Left cardiac atrium (tissue), 4 donors: ENCODE data around the gene RNASET2. TPM values are rescaled to one million over a fixed set of nuclear protein-coding genes. Genes with fewer than 3 reads are reported as not detected.
A peak's percentile ranks its signal among the peaks of the same experiment; 100 is the strongest.
"Not testable (repeated sequence)": the region's sequence is repeated elsewhere in the genome, so short reads cannot be mapped to it uniquely, and the experiment has no call there.

Source experiments
- ATAC-seq, 2 donors: fragments of 200-7000 bp; cut with Tn5 transposase; one replicate each; pipeline ENCODE4 v1.9.1; 2020; ENCODE audit warnings: mild to moderate bottlenecking in 2 of 2, moderate library complexity in 2 of 2
- DNase-seq: peaks from one replicate; pipeline ENCODE4 v3.0.0-alpha.2; 2020
- intact Hi-C, 2 donors: fragments of 100-400 bp; cut with DNase I; formaldehyde crosslinking; loops; one replicate each; pipeline versions ENCODE4 v1.14.1 to v1.15.1; 2022 to 2023
- total RNA-seq, 2 donors: library from RNA; stranded (reverse); fragmentation: NEBNext Ultra II Directional; extraction: Animal tissue kit (Norgen Biotek cat#: 25700); gene quantifications; one replicate each; pipeline ENCODE4 v1.2.1, GENCODE V29; 2021
- donor health status: DM: no; HTN: yes; CAD: no.
- donor health status: DM: no; HTN: yes; CAD: no; lungs with severe emphysema.
- donor health status: DM: yes; HTN: yes; CAD: no.
- donor health status: Dilated cardiomyopathy.

The RNASET2 gene
- total RNA-seq, 2 donors from 2014 or later: 18.3 to 27.9 TPM

DNA sequence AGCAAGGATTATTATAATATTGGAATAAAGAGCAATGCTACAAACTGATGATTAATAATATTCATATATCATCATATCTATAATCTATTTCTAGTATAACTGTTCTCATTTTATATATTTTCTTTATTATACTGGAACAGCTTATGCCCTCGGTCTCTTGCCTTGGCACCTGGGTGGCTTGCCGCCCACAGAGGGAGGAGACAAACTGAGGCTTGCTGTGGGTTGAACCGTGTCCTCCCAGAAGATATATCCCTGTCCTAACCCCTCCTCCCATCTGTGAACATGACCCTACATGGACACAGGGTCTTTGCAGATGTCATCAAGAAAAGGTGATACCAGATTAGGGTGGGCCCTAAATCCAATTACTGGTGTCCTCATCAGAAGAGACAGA lies 4.7 kb downstream of the RNASET2 start:
- no peak for DNase-seq
- no peak for ATAC-seq
- intact Hi-C loops: loop anchor here in 1 of 2 donors (2.0 kb wide), 1 partner anchor 165 kb away; no protein-coding TSS in a partner anchor

DNA sequence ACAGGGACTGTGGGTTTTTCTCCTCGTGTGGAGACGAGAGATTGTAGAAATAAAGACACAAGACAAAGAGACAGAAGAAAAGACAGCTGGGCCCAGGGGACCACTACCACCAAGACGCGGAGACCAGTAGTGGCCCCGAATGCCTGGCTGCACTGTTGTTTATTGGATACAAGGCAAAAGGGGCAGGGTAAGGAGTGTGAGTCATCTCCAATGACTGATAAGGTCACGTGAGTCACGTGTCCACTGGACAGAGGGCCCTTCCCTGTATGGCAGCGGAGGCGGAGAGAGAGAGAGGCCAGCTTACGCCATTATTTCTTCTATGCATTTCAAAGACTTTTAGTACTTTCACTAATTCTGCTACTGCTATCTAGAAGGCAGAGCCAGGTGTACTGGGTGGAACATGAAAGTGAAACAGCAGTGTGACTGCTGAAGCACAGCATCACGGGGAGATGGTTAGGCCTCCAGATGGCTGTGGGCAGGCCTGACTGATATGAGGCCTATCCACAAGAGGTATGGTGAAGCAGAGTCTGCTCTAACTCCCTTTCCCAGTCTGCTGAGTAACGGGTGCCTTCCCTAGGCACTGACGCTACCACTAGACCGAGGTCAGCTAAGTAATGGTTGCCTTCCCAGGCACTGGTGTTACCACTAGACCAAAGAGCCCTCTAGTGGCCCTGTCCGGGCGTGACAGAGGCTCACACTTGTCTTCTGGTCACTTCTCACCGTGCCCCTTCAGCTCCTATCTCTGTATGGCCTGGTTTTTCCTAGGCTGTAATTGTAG lies 5.3 kb downstream of the RNASET2 start:
- peak; percentile 42 to 48 for ATAC-seq
- DNase-seq: peak; percentile 70
- intact Hi-C loops: loop anchor here in 1 of 2 donors (2.0 kb wide), 1 partner anchor 164 kb away; no protein-coding TSS in a partner anchor

DNA sequence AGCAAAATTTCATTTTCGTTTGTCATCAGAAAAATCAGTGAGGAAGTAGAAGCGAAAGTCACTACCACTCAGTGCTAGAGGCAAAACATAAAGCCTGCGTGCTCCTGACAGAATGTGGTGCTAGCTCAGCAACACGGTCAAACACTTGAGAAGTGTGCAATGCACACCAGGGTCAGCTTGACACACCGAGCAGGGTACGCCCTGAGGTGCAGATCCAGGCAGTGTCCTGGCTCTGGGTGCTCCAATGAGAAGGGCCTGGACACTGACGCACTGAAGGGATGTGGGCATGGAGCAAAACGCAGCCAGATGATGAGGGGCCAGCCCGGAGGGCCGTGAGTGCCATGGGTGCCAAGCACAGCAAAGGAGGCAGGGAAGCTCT lies 5.9 kb downstream of the RNASET2 start:
- intact Hi-C loops: loop anchor here in 1 of 2 donors (2.0 kb wide), 1 partner anchor 164 kb away; no protein-coding TSS in a partner anchor
- DNase-seq (no peak), ATAC-seq (peak; percentile 18 to 57)

DNA sequence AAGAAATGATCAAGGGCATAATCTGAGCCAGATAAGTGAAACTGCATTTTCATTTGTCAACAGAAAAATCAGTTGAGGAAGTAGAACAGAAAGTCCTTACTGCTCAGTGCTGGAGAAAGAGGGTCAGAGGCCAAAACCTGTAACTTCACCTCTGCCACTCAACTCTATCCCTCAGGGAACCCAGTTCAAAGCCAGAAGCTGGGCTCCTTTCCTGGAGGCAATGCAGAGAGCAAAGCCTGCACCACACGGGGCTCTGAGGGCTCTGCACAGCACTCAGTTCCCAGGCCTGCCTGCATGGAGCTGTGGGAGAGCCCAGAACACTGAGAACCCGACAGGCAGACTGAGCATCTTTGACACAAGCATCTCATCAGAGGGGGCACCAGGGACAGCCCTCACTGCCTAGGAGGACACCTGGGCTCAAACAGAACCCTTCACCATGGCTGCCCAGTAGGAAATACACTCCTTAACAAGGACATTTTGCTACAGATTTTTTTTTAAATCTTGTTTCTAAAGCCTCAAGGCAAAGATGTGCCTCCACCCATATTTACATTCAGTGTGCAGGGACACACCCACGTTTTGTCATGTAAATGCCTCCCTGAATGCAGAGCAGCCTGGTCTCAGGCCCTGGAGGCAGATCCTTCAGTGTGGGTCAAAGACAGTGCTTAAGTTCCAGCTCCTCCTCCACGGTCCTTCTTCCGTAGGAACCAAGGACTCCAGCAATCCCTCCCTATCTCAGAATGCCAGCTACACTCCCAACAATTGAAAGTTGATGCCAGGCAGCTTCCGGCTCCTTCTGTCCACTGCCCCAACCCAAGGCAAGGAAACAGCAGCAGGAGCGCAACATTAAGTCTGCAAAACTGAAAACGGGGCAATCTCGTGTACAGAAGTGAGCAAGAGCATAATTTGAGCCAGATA lies 6.6 kb downstream of the RNASET2 start:
- intact Hi-C loops: loop anchor here (2.0 to 10.0 kb wide), 2 partner anchors 163 to 175 kb away; no protein-coding TSS in a partner anchor
- peak in 1 of 2 donors; percentile 21 for ATAC-seq
- no peak for DNase-seq

DNA sequence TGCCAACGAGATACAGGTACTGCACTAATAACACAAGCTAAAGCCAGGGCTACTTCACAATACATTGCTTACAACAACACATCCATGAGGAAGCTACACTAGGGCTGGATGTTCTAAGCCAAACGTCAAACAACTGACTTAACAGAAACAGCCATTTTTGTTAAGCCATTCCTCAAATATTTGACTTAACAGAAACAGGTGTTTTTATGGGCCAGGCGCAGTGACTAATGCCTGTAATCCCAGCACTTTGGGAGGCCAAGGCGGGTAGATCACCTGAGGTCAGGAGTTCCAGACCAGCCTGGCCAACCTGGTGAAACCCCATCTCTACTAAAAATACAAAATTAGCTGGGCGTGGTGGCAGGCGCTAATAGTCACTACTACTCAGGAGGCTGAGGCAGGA lies 7.6 kb downstream of the RNASET2 start:
- intact Hi-C loops: loop anchor here in 1 of 2 donors (10.0 kb wide), 1 partner anchor 174 kb away; no protein-coding TSS in a partner anchor
- DNase-seq, ATAC-seq: not testable (repeated sequence)

DNA sequence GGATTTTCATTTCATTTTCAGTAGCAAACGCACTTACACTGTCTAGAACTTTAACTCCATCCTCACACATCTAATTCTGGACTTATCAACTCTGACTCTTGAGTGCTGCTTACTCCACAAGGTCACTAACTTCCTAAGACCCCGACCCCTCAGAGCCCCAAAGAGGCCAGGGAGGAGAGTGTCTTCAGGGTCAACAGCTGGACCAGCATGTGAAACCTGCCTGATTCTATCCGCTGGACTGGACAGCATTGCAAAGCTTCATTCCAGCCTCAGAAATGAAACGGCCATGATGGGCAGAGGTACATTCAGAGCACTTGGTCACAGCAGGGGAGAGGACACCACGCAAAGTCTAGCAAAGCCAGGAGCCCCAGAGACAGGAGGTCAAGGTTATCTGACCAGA lies 9.1 kb downstream of the RNASET2 start:
- ATAC-seq (no peak), DNase-seq (no peak)
- intact Hi-C loops: loop anchor here in 1 of 2 donors (10.0 kb wide), 1 partner anchor 172 kb away; no protein-coding TSS in a partner anchor

DNA sequence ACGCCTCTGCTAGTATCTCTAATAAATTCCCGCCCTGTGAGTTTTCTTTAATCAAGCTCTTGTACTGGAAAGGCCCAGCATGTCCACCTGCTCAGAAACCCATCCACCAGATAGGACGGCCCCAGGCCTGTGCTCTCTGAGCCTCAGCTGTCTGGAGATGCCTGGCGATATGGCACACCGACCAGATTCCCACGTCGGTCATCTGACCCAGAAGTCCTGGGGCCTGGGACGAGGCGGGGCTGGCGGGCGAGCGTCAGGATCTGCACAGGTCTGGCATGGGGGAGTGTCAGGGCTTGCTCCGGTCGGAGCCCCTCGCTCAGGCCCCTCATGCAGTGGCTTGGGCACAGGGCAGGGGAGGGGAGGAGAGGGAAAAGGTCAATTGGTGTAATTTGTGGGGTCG lies 10.2 kb downstream of the RNASET2 start:
- no peak for ATAC-seq
- intact Hi-C loops: loop anchor here in 1 of 2 donors (10.0 kb wide), 1 partner anchor 171 kb away; no protein-coding TSS in a partner anchor
- no peak for DNase-seq

DNA sequence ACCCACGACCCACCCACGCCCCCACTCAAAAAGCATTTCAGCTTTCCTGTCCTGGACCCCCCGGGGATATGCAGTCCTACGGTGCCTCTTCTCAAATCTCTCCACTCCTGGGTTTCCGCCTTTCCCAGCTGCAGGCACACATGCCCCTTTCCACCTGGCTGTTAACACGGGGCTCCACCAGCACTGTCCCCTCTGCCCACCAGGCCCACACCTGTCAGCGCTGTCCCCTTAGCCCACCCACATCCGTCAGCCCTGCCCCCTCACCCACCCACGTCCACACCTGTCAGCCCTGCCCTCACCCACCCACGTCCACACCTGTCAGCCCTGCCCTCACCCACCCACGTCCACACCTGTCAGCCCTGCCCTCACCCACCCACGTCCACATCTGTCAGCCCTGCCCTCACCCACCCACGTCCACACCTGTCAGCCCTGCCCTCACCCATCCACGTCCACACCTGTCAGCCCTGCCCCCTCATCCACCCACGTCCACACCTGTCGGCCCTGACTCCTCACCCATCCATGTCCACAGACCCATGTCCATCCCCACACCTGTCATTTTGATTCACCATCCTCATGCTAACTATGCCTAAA lies 11.6 kb downstream of the RNASET2 start:
- DNase-seq (no peak), ATAC-seq (no peak)
- intact Hi-C loops: loop anchor here in 1 of 2 donors (10.0 kb wide), 1 partner anchor 170 kb away; no protein-coding TSS in a partner anchor

DNA sequence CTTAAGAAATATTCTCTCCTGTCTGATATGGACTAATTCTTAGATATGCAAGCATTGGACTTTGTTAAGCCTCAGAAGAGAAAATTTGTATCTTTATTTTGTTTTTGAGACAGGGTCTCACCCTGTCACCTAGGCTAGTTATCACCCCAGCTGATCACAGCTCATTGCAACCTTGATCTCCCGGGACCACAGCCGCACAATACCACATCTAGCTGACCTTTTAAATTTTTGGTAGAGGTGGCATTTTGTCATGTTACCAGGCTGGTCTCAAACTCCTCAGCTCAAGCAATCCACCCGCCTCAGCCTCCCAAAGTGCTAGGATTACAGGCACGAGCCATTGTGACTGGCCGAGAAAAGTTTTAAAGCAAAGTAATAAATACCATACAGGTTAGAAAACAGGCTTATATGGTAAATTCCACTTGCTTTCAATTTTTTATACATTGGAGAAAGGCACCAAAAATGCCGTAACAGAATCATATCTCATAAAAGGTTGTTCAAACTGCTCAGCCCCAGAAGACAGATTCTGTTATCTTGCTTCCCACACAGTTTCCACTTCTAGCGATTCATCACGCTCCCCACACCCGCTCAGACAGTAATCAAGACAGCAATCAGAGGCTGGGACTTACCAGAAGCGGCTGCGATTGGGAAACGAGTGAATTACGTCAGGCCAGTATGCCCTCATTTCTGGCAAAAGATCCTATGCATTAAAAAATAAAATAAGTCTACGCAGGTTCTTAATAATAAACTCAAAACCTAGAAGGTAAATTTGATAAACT lies 13.8 kb downstream of the RNASET2 start:
- peak; percentile 72 to 88 for ATAC-seq
- intact Hi-C loops: loop anchor here in 1 of 2 donors (10.0 kb wide), 1 partner anchor 168 kb away; no protein-coding TSS in a partner anchor
- DNase-seq: peak; percentile 47

DNA sequence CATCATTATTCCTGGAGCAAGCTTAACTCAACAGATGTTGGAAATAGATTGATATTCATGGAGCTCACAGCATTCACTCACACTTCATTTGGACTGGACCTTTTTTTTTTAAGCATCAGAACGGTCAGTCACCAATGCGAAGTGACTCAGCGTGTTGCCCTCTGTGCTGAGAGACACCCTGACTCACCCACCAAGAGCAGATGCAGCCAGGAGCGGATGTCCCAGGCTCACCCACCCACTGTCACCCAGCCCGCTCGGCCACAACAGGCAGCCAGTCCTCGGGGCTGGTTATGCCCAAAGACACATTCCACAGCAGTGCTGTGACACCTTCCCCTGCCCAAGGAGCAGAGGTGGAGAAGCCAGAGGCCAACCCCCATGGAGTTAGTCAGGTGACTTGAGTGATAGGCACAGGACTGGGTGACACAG lies 15.7 kb downstream of the RNASET2 start:
- intact Hi-C loops: loop anchor here in 1 of 2 donors (10.0 kb wide), 1 partner anchor 166 kb away; no protein-coding TSS in a partner anchor
- ATAC-seq: peak in 1 of 2 donors; percentile 66
- DNase-seq: no peak

DNA sequence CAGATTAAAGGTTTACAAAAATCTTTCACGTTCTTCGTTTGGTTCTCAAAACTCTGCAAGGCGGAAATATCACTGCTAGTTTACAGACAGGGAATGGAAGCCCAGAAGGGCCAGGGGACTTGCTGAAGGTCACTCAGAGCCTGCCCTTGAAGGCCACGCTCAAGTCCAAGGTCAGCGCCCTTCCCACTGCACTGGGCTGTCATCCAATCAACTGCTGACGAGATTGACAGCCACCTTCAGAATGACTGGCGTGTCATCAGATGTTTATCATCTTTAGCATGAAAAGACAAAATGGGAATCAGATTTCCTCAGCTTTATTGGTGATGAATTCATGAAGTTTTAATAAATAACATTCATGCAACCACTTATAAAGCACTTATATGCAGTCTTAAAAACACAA lies 16.5 kb downstream of the RNASET2 start:
- ATAC-seq (no peak), DNase-seq (no peak)
- intact Hi-C loops: loop anchor here in 1 of 2 donors (10.0 kb wide), 1 partner anchor 165 kb away; no protein-coding TSS in a partner anchor

DNA sequence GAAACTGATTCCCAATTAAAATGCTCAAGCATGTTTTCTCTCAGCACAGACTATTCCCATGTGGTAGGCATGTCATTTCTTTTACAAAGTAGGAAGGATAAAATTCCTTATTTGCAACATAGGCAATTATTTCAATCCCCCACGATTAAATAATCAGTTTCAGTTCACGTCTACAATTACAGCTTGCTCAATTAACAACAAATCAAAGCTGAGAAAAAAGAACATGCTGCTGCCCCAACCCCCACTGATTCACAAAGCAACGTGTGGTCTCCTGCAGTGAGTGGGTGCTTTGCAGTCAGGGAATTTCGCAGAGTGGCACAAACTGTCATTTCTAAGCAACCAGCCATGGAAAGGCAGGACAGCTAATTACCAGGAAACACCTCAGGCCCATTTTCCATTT lies 17.0 kb downstream of the RNASET2 start:
- DNase-seq (no peak), ATAC-seq (no peak)
- intact Hi-C loops: no loop called here

DNA sequence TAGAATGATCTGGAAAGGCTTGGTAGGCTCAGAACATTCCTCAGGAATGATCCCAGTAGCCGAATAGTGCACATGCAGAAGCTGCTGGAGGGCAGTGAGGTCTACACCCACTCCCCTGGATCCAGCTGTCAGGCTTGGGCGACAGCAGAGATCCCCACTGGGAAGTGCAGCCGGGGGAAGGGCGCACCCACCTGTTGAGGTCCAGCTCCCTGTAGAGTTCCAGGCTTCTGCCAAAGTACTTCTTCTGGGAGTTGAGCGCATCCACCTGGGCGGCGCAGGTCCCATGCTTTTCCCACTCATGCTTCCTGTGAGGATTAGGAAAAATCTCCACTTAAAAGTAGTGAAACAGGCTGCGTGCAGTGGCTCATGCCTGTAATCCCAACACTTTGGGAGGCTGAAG lies 17.6 kb downstream of the RNASET2 start:
- no peak for DNase-seq
- ATAC-seq: no peak
- intact Hi-C loops: no loop called here

DNA sequence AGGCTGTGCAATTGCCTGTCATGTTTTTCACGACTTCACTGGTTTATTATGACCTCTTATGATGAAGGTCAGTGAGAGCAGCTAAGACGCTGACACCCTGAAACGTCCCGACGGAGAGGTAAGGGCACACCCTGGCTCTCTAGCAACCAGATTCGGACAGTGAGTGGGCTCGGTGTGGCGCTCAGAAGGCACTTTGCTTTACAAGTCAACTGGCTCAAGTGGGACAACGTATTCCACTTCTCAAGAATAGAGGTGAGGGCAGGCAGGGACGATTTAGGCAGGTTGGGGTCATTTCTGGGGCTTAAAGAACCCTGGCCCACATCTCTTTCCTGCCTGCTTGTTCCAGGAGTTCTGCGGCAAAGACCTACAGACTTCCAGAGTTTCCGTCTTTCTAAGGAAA lies 18.2 kb downstream of the RNASET2 start:
- ATAC-seq (no peak), DNase-seq (no peak)
- intact Hi-C loops: no loop called here

DNA sequence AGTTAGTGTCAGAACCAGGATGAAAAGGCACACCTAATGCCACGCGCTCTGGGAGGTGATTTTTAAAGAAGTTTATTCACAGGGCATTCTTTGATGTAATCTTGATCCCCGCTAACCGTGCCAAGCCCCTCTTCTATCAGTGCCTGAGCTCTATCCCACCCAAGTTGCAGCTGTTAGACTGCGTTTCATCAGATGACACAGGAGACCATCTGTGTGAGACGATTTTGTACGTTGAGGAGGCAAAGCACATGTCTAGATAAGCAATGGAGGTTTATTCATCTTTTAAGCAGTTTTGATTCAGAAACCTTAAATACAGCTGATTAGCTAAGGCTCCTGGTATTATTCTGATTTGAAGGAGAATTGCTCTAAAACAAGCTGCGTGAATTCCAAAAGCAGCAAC lies 18.6 kb downstream of the RNASET2 start:
- DNase-seq: no peak
- ATAC-seq: no peak
- intact Hi-C loops: no loop called here

DNA sequence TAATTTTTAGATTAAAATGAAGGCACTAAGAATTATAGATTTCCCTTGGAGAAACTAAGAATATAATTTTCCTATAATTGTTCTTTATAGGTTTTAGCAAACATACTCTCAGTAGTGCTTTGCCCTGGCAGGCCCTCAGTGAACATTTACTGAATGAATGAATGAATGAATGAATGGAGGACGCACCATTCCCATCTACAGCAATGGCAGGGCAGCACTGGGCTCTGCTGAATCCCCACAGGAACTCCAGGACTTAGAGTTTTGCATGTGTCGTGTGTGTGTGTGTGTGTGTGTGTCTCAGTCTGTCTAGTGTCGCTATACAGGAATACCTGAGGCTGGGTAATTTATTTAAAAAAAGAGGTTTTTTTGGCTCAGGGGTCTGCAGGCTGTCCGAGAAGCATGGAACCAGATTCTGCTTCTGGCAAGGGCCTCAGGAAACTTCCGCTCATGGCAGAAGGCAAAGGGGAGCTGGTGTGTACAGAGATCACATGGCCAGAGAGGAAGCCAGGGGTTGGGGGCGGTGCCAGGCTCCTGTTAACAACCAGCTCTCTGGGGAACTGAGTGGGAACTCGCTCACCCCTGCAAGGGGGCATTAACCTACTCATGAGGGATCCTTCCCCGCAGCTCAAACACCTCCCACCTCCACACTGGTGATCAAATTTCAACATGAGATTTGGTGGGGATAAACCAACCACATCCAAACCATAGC lies 20.1 kb downstream of the RNASET2 start:
- ATAC-seq: peak in 1 of 2 donors; percentile 62
- intact Hi-C loops: no loop called here
- DNase-seq: no peak

DNA sequence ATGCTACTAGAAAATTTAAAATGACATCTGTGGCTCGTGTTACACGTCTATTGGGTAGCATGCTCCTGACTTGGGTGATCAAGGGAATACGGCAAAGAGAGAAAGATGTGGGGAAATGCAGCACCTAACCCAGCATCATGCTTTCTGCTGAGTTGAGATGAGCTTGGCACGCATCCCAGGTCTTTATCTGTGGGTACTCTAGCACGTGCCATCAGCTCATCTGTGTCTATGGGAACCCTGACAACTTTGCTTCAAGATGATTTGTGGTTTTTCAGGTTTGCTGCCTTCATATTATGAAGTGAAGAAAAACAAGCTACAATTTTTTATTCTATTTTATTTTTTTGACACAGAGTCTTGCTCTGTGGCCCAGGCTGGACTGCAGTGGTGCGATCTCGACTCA lies 21.0 kb downstream of the RNASET2 start:
- peak; percentile 47 for DNase-seq
- ATAC-seq: peak; percentile 64 to 88
- intact Hi-C loops: no loop called here

DNA sequence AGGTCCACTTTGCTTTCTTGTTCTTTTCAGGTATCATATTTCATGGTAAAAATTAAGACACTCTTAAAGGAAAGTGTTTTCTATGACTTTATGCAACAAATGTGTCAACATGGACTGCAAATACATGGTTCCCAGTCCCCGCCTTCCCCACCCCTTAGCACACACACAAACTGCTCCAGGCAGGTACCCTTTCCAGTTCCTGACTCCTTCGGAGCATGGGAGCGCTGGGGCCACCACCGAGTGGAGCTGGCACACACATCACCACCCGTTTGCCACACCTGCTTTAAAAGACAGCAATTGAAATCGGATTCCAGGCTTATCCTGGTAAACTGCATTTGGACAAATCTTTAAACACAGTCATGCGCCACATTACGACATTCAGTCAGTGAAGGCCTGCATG lies 22.2 kb downstream of the RNASET2 start:
- intact Hi-C loops: no loop called here
- ATAC-seq (no peak), DNase-seq (no peak)
